ENCODE results near the gene C19orf12.

GRCh38 chr19:29662604-29663404 is 52.3 kb downstream of the C19orf12 start:
- TF ChIP-seq EZH2 (IDR thresholded peaks at IDR 0.05; ENCODE audit: borderline replicate concordance, insufficient read depth, low read length, poor library complexity, severe bottlenecking): no peak
- no peak for TF ChIP-seq CTCF (IDR thresholded peaks at IDR 0.05; ENCODE audit: poor library complexity, severe bottlenecking)
- TF ChIP-seq TAF1 (IDR thresholded peaks at IDR 0.05; ENCODE audit: low read depth): no peak

Measured in neural cell (in vitro differentiated cells).